ENCODE results near the gene PURB. TPM values are rescaled to one million over a fixed set of nuclear protein-coding genes. Genes with fewer than 3 reads are reported as not detected.

Gene PURB
- total RNA-seq, 4 donors from 2014 or later: 35.0 to 54.3 (median 45.7) TPM

DNA sequence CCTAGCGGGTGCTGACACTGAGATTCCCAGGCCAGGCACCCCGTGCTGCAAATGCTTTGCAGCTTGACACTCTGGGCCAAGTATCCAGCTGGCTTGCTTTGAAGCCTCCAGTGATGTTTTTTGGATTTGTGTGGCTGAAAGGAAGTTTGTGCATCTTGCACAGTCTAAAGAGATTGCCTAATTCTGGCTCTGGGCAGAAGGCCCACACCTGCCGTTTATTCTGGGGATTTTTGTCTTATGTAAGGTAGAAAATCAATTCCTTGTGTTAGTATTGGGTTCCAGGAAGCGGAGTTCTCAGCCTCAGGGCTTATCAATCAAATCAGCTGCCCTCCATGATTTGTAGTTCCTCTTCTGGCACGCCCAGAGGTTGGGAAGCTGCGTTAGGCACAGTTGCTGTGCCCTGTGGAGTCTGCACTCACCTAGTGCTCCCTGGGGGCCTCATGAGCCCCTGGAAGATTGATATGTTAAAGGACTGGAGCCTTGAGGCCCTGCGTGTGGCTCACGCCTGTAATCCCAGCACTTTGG lies 8.4 kb upstream of the PURB start:
- Histone ChIP-seq H3K4me3 (no peak overlapping the region), H3K27me3 (no peaks in the 10 kb centered on the region), H3K27ac (no peak overlapping the region), H3K36me3 (no peaks in the 10 kb centered on the region), H3K9me3 (no peaks in the 10 kb centered on the region), H3K4me1 (no peaks in the 10 kb centered on the region)
- no peak for ATAC-seq
- WGBS, 2 donors (ENCODE audit: low coverage in 1 of 2): 45% methylated on average over 4 of the region's 8 CpGs; no CpG with 5 or more reads in 1 of the 2 donors
- TF ChIP-seq POLR2A (IDR thresholded peaks at IDR 0.05): no peak
- TF ChIP-seq, protein P1, sequence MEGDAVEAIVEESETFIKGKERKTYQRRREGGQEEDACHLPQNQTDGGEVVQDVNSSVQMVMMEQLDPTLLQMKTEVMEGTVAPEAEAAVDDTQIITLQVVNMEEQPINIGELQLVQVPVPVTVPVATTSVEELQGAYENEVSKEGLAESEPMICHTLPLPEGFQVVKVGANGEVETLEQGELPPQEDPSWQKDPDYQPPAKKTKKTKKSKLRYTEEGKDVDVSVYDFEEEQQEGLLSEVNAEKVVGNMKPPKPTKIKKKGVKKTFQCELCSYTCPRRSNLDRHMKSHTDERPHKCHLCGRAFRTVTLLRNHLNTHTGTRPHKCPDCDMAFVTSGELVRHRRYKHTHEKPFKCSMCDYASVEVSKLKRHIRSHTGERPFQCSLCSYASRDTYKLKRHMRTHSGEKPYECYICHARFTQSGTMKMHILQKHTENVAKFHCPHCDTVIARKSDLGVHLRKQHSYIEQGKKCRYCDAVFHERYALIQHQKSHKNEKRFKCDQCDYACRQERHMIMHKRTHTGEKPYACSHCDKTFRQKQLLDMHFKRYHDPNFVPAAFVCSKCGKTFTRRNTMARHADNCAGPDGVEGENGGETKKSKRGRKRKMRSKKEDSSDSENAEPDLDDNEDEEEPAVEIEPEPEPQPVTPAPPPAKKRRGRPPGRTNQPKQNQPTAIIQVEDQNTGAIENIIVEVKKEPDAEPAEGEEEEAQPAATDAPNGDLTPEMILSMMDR (IDR thresholded peaks at IDR 0.05): no peak
- TF ChIP-seq POLR2AphosphoS5 (IDR thresholded peaks at IDR 0.05): no peak
- no peak for TF ChIP-seq EP300 (IDR thresholded peaks at IDR 0.05)

DNA sequence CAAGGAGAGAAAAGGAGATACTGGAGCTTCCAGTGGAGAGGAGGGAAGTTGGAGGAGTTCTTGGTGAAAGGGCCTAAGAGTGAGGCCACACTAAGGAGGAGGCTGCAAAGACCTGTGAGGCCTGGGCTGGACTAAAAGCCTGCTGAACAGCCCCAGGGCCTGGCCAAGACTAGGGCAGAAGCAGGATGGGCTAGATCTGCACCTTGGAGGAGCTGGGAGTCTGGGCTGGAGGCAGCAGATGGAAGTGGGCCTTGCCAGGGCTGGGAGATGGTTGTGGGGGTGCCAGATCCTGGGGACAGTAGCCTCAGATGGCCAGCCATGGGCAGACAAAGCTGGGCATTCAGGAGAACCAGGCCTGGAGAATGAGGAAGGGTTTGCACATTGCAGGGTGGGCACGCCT lies 6.5 kb upstream of the PURB start:
- WGBS, 2 donors (ENCODE audit: low coverage in 1 of 2): 83 to 90% methylated on average over 1 of the region's 1 CpG
- no peak overlapping the region for H3K4me3 ChIP-seq
- no peak for ATAC-seq
- H3K4me1 ChIP-seq: no peaks in the 10 kb centered on the region
- no peaks in the 10 kb centered on the region for H3K27me3 ChIP-seq
- H3K27ac ChIP-seq: no peak overlapping the region
- H3K36me3 ChIP-seq: no peaks in the 10 kb centered on the region
- no peaks in the 10 kb centered on the region for H3K9me3 ChIP-seq
- TF ChIP-seq EP300 (IDR thresholded peaks at IDR 0.05): no peak
- TF ChIP-seq POLR2AphosphoS5 (IDR thresholded peaks at IDR 0.05): no peak
- TF ChIP-seq, protein P1 (IDR thresholded peaks at IDR 0.05): no peak
- no peak for TF ChIP-seq POLR2A (IDR thresholded peaks at IDR 0.05)

DNA sequence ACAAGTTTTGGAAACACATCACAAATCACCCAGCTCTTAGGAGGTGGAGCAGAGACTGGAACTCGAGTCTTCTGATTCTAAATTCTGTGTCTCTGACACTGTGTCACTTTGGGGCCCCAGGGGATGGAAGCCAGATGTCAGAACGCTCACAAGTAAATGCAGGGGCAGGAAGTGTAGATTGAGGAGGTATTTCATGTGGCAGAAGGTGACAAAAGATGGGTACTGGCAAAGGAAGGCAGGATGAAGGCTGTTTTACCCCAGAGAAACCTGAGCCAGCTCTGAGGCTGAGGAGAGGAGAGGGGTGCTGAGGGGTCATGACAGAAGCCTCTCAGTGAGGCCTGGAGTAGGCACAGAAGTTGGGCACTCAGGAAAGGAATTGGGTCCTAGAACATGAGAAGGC lies 6.0 kb upstream of the PURB start:
- Histone ChIP-seq H3K4me1 (peaks cover 0 to 3% (median 0%) of the 10 kb centered on the region in 3 donors), H3K36me3 (no peaks in the 10 kb centered on the region), H3K27me3 (no peaks in the 10 kb centered on the region), H3K4me3 (no peak overlapping the region), H3K27ac (no peak overlapping the region), H3K9me3 (no peaks in the 10 kb centered on the region)
- TF ChIP-seq POLR2AphosphoS5 (IDR thresholded peaks at IDR 0.05) (no peak), EP300 (IDR thresholded peaks at IDR 0.05) (no peak), POLR2A (IDR thresholded peaks at IDR 0.05) (no peak)
- TF ChIP-seq, protein P1 (IDR thresholded peaks at IDR 0.05): no peak
- no peak for ATAC-seq
- WGBS, 2 donors (ENCODE audit: low coverage in 1 of 2): 36 to 54% methylated on average over 2 of the region's 2 CpGs

DNA sequence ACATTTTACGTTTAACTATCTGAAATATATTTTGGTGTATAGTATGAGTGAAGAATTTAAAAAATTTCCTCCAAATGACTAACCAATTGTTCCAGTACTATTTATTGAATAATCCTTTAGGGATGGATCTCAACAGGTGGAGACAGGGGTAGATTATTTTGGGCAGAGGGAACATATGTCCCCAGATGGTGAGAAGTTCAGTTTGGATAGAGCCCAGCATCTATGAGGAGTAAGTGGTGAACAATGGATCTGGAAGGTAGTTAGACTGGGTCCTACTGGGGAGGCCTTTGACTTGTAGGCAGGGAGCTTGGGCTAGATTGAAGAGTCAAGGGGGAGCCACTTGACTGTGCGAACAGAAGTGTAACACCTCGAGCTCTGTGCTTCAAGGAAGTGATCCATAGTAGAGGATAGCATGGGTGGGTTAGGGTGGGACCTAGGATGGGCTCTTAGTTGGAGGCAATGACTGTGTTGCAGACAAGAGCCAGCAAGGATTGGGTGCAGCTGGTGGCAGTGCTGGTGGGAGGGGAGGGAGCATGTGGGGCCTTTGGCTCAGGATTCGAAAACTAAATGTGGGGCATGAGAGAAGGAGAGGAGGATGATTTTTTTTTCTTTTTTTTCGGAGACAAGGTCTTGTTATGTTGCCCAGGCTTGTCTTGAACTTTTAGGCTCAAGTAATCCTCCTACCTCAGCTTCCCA lies 3.9 kb upstream of the PURB start:
- H3K4me3 ChIP-seq: no peak overlapping the region
- WGBS, 2 donors (ENCODE audit: low coverage in 1 of 2): 61 to 82% methylated on average over 2 to 5 of the region's 5 CpGs
- H3K36me3 ChIP-seq: no peaks in the 10 kb centered on the region
- no peak overlapping the region for H3K27ac ChIP-seq
- H3K9me3 ChIP-seq: no peaks in the 10 kb centered on the region
- H3K27me3 ChIP-seq: no peaks in the 10 kb centered on the region
- no peak for ATAC-seq
- TF ChIP-seq EP300 (IDR thresholded peaks at IDR 0.05) (no peak), POLR2A (IDR thresholded peaks at IDR 0.05) (no peak), POLR2AphosphoS5 (IDR thresholded peaks at IDR 0.05) (no peak)
- TF ChIP-seq, protein P1 (IDR thresholded peaks at IDR 0.05): no peak
- peaks cover under 1 to 14% (median 3%) of the 10 kb centered on the region in 3 donors for H3K4me1 ChIP-seq

DNA sequence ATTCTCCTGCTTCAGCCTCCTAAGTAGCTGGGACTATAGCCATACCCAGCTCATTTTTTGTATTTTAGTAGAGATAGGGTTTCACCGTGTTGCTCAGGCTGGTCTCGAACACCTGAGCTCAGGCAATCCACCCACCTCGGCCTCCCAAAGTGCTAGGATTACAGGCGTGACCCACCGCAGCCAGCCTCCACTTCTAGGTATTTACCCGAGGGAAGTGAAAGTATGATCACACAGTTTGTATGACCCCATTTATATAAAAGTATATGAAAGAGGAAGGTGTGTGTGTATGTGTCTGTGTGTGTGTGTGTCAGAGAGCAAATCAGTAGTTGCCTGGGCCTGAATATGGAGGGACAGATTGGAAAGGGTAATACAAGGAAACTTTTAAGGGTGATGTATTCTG lies 2.0 kb upstream of the PURB start:
- 40 to 91% methylated on average over 1 to 4 of the region's 6 CpGs for WGBS, 2 donors (ENCODE audit: low coverage in 1 of 2)
- Histone ChIP-seq H3K4me1 (peaks cover 8 to 33% (median 20%) of the 10 kb centered on the region in 3 donors), H3K27ac (peak overlapping the region in 1 of 4 donors; percentile 99), H3K9me3 (no peaks in the 10 kb centered on the region), H3K36me3 (no peaks in the 10 kb centered on the region), H3K27me3 (no peaks in the 10 kb centered on the region), H3K4me3 (no peak overlapping the region)
- TF ChIP-seq POLR2AphosphoS5 (IDR thresholded peaks at IDR 0.05): no peak
- no peak for TF ChIP-seq POLR2A (IDR thresholded peaks at IDR 0.05)
- no peak for TF ChIP-seq EP300 (IDR thresholded peaks at IDR 0.05)
- TF ChIP-seq, protein P1 (IDR thresholded peaks at IDR 0.05): no peak
- no peak for ATAC-seq
